GM18870 (cell line): ENCODE results near the gene TMPRSS9.
"Not testable (repeated sequence)": the region's sequence is repeated elsewhere in the genome, so short reads cannot be mapped to it uniquely, and the experiment has no call there.

Experiments used
- ATAC-seq: cut with Tn5 transposase; IDR thresholded peaks from one replicate; pipeline ENCODE4 v1.9.1; 2021; ENCODE audit warnings: moderate library complexity; ENCODE audit not compliant: unreplicated experiment

Gene TMPRSS9

DNA sequence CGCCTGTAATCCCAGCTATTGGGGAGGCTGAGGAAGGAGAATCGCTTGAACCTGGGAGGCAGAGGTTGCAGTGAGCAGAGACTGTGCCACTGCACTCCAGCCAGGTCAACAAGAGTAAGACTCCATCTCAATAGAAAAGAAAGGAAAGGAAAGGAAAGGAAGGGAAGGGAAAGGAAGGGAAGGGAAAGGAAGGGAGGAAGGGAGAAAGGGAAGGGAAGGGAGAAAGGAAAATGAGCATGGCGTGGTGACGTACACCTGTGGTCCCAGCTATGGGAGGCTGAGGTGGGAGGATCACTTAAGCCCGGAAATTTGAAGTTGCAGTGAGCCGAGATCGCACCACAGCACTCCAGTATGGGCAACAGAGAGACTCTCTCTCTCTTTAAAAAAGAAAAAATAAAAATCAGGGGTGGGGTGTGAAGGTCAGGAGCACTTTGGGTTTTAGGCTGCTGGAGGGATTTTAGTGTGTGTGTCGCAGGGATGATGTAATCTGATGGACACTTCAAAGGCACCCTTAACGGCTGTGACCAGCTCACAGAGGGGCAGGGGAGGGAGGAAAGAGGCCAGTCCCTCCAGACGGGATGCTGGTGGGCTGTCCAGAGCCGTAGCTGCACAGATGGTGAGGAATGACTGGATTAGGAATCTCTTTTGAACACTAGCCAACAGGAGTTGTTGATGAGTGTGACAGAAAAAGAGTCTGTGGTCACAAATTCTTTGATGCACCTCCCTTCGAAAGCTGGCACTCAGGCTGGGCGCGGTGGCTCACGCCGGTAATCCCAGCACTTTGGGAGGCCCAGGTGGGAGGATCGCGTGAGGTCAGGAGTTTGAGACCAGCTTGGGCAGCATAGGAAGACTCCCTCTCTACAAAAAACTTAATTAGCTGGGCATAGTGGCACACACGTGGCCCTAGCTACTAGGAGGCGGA is 27.6 kb downstream of the TMPRSS9 start:
- ATAC-seq = no peak

- no peak for ATAC-seq
These were observed 29.5 kb downstream of the TMPRSS9 start for GRCh38 chr19:2389594-2389993.

- ATAC-seq = no peak
These were observed 31.2 kb downstream of the TMPRSS9 start for GRCh38 chr19:2391118-2391725.

DNA sequence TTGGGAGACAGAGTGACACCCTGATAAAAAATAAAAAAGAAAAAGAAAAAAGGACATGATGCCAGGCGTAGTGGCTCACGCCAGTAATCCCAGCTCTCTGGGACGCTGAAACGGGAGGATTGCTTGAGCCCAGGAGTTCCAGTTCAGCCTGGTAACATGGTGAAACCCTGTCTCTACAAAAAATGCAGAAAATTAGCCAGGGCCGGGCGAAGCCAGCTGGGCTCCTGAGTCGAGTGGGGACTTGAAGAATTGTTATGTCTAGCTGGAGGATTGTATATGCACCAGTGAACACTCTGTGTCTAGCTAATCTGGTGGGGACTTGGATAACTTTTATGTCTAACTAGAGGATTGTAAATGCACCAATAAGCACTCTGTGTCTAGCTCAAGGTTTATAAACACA is 32.3 kb downstream of the TMPRSS9 start:
- no peak for ATAC-seq

DNA sequence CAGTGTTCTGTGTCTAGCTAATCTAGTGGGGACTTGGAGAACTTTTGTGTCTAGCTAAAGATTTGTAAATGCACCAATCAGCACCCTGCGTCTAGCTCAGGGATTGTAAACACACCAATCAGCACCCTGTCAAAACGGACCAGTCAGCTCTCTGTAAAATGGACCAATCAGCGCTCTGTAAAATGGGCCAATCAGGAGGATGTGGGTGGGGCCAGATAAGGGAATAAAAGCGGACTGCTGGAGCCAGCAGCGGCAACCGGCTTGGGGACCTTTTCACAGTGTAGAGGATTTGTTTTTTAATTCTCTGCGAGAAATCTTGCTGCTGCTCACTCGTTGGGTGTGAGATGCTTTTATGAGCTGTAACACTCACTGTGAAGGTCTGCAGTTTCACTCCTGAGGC is 32.8 kb downstream of the TMPRSS9 start:
- ATAC-seq = not testable (repeated sequence)

- ATAC-seq = no peak
These were observed 34.0 kb downstream of the TMPRSS9 start for GRCh38 chr19:2394054-2394441.

GRCh38 chr19:2394442-2395292 is 34.6 kb downstream of the TMPRSS9 start:
- ATAC-seq = no peak

DNA sequence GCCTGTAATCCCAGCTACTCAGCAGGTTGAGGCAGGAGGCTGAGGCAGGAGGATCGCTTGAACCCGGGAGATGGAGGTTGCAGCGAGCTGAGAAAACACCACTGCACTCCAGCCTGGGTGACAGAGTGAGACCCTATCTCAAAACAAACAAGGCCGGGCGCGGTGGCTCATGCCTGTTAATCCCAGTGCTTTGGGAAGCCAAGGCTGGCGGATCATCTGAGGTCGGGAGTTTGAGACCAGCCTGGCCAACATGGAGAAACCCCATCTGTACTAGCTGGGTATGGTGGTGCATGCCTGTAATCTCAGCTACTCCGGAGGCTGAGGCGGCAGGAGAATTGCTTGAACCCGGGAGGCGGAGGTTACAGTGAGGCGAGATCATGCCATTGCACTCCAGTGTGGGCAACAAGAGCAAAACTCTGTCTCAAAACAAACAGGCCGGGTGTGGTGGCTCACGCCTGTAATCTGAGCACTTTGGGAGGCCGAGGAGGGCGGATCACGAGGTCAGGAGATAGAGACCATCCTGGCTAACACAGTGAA is 35.3 kb downstream of the TMPRSS9 start:
- ATAC-seq = not testable (repeated sequence)

GRCh38 chr19:2397173-2397572 is 37.1 kb downstream of the TMPRSS9 start:
- not testable (repeated sequence) for ATAC-seq

- ATAC-seq = no peak
These were observed 38.8 kb downstream of the TMPRSS9 start for GRCh38 chr19:2398735-2399305.

- no peak for ATAC-seq
These were observed 39.5 kb downstream of the TMPRSS9 start for GRCh38 chr19:2399582-2399981.

- ATAC-seq = no peak
These were observed 48.2 kb downstream of the TMPRSS9 start for GRCh38 chr19:2408247-2408646.

- ATAC-seq = no peak
These were observed 49.4 kb downstream of the TMPRSS9 start for GRCh38 chr19:2409352-2409912.

- ATAC-seq = no peak
These were observed 50.0 kb downstream of the TMPRSS9 start for GRCh38 chr19:2410023-2410422.

DNA sequence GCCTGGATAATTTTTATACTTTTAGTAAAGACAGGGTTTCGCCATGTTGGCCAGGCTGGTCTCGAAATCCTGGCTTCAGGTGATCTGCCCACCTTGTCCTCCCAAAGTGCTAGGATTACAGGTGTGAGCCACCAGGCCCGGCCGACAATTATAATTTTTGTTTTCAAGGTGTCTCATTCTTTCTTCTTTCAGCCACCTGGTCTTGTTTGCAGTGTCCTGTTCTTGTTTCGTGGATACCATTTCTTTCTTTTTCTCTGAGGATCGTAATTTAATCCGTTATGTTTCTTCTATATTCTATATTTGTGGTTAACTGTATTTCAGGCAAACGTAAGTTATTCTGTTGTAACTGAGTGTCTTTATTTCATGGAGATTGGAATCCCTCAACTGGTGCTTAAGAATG is 51.6 kb downstream of the TMPRSS9 start:
- ATAC-seq = no peak

DNA sequence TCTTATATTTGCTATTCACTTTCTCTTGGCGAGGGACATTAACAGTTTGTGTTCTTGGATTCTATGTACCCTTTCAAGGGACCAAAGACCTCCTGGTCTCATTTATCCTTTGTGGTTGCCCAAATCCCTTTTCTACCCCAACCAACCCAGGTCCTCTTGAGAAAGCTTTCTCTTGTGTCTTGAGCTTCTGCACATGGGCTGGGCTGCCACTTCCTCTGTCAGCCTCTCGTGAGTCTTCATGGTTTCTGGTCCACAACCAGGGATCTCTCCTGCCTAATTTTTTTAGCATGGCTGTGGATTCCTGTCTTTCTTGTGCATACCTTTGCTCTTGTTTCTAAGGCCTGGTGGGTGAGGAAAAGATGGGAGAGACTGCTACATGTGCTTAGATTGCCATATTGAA is 52.4 kb downstream of the TMPRSS9 start:
- no peak for ATAC-seq

DNA sequence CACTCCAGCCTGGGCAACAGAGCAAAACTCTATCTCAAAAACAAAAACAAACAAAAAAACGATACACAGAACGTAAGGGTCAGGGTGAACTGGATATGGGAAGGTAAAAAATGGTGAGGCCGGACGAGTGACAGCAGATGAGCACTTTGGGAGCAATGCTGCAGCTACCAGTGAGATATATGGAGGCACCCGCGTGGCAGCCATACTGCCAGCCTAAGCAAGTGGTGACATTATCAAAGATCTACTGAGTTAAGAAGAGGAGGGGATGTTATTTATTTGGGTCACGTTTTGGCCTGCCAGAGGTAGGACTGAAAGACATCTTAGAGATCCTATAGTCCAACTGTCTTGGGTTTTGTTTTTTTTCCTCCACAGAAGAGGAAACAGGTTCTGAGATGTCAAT is 53.1 kb downstream of the TMPRSS9 start:
- no peak for ATAC-seq

- ATAC-seq = no peak
These were observed 53.6 kb downstream of the TMPRSS9 start for GRCh38 chr19:2413629-2414028.

DNA sequence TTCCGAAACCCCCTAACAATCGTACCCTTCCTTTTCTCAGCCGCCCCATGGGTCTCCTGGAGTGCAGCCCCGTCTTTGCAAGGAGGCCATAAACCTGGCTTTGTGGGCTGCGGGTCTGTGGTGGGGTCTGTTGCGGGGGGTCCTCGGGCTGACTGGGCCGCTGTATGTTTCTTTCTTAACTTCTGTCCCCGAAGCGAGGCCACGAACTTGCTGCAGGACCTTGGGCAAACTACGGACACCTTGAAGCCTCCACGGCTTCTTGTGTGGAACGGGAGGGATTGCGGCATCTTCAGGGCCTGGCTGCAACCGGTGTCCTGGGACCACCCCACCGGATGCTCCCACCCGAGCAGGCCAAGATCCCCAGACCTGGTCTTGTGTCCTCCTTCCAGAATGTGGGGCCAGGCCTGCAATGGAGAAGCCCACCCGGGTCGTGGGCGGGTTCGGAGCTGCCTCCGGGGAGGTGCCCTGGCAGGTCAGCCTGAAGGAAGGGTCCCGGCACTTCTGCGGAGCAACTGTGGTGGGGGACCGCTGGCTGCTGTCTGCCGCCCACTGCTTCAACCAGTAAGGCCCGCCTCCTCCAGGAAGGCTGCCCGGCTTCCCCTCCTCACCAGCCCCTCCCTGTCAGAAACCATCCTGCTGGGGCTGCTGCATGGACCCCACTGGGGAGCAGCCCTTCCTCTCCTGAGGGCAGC is 55.4 kb downstream of the TMPRSS9 start:
- ATAC-seq = no peak

DNA sequence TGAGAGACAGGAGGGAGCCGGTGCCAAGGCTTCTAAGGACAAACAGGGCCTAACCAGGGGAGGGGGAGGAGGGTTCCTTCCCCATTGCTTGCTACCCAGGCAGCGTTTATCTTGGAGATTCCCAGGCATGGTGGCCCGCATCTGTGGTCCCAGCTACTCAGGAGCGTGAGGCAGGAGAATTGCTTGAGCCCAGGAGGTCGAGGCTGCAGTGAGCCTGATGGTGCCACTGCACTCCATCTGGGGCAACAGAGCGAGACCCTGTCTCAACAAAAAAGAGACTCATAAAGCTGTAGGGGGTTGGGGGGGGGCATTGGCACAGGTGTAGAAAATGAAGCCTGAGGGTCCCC is 55.9 kb downstream of the TMPRSS9 start:
- no peak for ATAC-seq
